Stimulated activated CD4-positive, alpha-beta T cell treated with anti-CD3 and anti-CD28 coated beads, TNF-alpha, amount 100 ng/mL, for 1 hour (primary cell): Measurements from ENCODE around the gene ANGPT4.

Experiments
- DNase-seq, 3 donors: peaks; one replicate each; pipeline ENCODE4 v3.0.0-alpha.2; 2020; ENCODE audit warnings: low read depth in 3 of 3, low spot score in 1 of 3

Gene ANGPT4

GRCh38 chr20:845941-846893, 69.9 kb downstream of the ANGPT4 start:
- DNase-seq = no peak

GRCh38 chr20:845226-845868, 70.8 kb downstream of the ANGPT4 start:
- DNase-seq = no peak

- DNase-seq = peak; percentile 73 to 82 (median 77)
Observed at GRCh38 chr20:844473-845225, 71.5 kb downstream of the ANGPT4 start.

- no peak for DNase-seq
Observed at GRCh38 chr20:843912-844311, 72.2 kb downstream of the ANGPT4 start.

GRCh38 chr20:842547-842940, 73.6 kb downstream of the ANGPT4 start:
- DNase-seq = no peak

- DNase-seq = no peak
Observed at GRCh38 chr20:841568-842546, 74.3 kb downstream of the ANGPT4 start.

GRCh38 chr20:840858-841567, 75.1 kb downstream of the ANGPT4 start:
- DNase-seq = no peak

GRCh38 chr20:840503-840857, 75.7 kb downstream of the ANGPT4 start:
- no peak for DNase-seq

- no peak for DNase-seq
Observed at GRCh38 chr20:839626-840025, 76.5 kb downstream of the ANGPT4 start.

GRCh38 chr20:839015-839414, 77.1 kb downstream of the ANGPT4 start:
- DNase-seq = no peak

GRCh38 chr20:836190-836589, 79.9 kb downstream of the ANGPT4 start:
- no peak for DNase-seq

GRCh38 chr20:835608-836045, 80.5 kb downstream of the ANGPT4 start:
- DNase-seq = no peak

GRCh38 chr20:834151-834746, 81.9 kb downstream of the ANGPT4 start:
- DNase-seq = no peak

GRCh38 chr20:833450-834150, 82.5 kb downstream of the ANGPT4 start, which contains the start of gene FAM110A:
FAM110A (plus strand) TSS chr20:833715; CDS start chr20:844805, 11,090 bp downstream.
- DNase-seq = peak; percentile 89 to 91 (median 90)

GRCh38 chr20:833121-833449, 83.0 kb downstream of the ANGPT4 start:
- no peak for DNase-seq

GRCh38 chr20:831956-832355, 84.2 kb downstream of the ANGPT4 start:
- DNase-seq = no peak

GRCh38 chr20:831251-831650, 84.9 kb downstream of the ANGPT4 start:
- DNase-seq = no peak

- DNase-seq = no peak
Observed at GRCh38 chr20:830011-830521, 86.1 kb downstream of the ANGPT4 start.

GRCh38 chr20:829551-829950, 86.6 kb downstream of the ANGPT4 start:
- DNase-seq = no peak
